ENCODE measurements around the gene RNF128. TPM values are rescaled to one million over a fixed set of nuclear protein-coding genes. Genes with fewer than 3 reads are reported as not detected.

Gene RNF128
- total and polyA plus RNA-seq, 2 of the 13 experiments (the other 11 are each of a cell fraction or from before 2014, with no cell fraction given) = 18.5 to 43.5 TPM

DNA sequence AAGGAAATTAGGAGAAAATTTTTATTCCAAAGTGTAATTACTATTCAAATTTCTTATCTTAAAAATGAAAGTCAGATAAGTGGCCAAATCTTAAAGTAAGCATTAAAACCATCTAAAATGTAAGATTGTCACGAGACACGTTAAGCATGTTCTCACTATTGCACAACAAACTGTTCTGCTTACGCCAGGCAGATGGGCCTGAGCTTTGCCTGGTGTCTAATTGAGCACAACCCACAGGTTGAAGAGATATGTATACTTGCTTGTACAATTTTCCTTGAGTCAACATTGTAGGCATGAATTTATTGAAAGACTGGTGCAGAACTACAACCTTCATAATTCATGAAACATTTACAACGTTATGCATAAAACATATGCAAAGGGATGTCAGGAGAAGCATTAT lies 3.9 kb downstream of the RNF128 start (continued):
- TF ChIP-seq, protein P1, sequence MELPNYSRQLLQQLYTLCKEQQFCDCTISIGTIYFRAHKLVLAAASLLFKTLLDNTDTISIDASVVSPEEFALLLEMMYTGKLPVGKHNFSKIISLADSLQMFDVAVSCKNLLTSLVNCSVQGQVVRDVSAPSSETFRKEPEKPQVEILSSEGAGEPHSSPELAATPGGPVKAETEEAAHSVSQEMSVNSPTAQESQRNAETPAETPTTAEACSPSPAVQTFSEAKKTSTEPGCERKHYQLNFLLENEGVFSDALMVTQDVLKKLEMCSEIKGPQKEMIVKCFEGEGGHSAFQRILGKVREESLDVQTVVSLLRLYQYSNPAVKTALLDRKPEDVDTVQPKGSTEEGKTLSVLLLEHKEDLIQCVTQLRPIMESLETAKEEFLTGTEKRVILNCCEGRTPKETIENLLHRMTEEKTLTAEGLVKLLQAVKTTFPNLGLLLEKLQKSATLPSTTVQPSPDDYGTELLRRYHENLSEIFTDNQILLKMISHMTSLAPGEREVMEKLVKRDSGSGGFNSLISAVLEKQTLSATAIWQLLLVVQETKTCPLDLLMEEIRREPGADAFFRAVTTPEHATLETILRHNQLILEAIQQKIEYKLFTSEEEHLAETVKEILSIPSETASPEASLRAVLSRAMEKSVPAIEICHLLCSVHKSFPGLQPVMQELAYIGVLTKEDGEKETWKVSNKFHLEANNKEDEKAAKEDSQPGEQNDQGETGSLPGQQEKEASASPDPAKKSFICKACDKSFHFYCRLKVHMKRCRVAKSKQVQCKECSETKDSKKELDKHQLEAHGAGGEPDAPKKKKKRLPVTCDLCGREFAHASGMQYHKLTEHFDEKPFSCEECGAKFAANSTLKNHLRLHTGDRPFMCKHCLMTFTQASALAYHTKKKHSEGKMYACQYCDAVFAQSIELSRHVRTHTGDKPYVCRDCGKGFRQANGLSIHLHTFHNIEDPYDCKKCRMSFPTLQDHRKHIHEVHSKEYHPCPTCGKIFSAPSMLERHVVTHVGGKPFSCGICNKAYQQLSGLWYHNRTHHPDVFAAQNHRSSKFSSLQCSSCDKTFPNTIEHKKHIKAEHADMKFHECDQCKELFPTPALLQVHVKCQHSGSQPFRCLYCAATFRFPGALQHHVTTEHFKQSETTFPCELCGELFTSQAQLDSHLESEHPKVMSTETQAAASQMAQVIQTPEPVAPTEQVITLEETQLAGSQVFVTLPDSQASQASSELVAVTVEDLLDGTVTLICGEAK (IDR thresholded peaks at IDR 0.05) = no peak
- TF ChIP-seq, protein P1 (CRISPR knock-in tag; IDR thresholded peaks at IDR 0.05) = no peak
- peak; percentile 97 for TF ChIP-seq CEBPG (CRISPR knock-in tag; IDR thresholded peaks at IDR 0.05)
- TF ChIP-seq SAP130 (CRISPR knock-in tag; IDR thresholded peaks at IDR 0.05; ENCODE audit: low read depth) = peak; percentile 52; the same call in 1 of the 2 replicates
- TF ChIP-seq ZNF263 (CRISPR knock-in tag; IDR thresholded peaks at IDR 0.05) = no peak
- peak; percentile 11; the same call in 1 of the 2 replicates for TF ChIP-seq SMC3 (IDR thresholded peaks at IDR 0.05; ENCODE audit: low read length)

Measured in HepG2 (cell line).